HTERT RPE-1 (cell line): ENCODE data around the gene SDK2.

Experiments
- in situ Hi-C: fragments of 300-500 bp; cut with MboI; formaldehyde crosslinking; loops from 4 replicates; pipeline ENCODE4 v1.14.3; 2020; ENCODE audit warnings: low sequenced_read_pairs

The SDK2 gene

GRCh38 chr17:73635101-73635817 is 9.0 kb downstream of the SDK2 start:
- in situ Hi-C loops: no loop called here

DNA sequence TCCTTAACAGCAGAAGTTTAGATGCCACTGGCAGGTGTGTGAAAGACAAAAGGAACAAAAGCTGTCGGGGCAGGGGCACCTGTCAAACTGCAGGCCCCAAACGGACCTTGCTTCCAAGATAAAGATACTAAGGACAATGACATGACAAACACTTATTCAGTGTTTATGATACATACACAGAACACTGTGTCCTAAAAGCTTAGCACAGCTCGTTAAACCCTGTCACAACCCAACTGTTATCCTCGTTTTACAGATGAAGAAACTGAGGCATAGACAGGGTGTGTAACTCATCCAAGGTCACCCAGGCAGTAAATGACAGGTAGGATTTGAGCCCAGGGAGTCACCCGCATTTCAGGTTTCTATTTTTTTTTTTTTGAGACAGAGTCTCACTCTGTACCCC is 9.6 kb downstream of the SDK2 start:
- in situ Hi-C loops: no loop called here

- in situ Hi-C loops: no loop called here
Measured at GRCh38 chr17:73633736-73634135, 10.5 kb downstream of the SDK2 start.

DNA sequence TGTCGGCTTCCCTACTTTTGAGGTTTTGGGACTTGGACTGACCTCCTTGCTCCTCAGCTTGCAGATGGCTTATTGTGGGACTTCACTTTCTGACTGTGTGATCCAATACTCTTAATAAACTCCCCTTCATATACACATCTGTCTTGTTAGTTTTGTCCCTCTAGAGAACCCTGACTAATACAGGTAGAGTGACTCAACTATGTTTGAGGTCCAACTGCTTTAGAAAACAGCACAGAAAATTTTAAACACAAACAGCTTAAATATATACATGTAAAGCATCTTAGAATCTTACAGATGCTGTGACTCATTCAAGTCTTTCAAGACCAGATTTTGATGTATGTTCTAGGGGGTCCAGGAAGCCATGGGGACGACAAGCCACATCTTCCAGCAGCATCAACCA is 11.7 kb downstream of the SDK2 start:
- in situ Hi-C loops: no loop called here

- in situ Hi-C loops: no loop called here
Measured at GRCh38 chr17:73630965-73631595, 13.2 kb downstream of the SDK2 start.

DNA sequence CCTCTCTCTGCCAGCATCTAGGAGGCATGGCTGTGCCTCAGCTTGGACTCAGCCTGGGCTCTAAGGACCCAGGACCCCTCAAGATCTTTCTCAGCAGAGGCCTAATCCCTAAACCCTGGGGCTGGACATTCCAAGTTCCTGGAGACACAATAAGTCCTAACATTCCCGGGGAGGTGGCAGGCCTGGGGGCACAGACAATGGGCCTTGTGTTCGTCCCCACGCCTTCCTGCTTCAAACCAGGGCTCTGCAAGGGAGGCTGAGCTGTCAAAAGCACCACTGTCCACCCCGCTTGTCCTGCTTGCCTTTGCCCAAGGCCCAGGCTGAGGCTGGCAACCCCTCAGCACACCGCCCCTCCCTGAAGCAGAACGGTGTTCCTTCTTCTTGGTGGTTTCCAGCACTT is 13.7 kb downstream of the SDK2 start:
- in situ Hi-C loops: no loop called here

DNA sequence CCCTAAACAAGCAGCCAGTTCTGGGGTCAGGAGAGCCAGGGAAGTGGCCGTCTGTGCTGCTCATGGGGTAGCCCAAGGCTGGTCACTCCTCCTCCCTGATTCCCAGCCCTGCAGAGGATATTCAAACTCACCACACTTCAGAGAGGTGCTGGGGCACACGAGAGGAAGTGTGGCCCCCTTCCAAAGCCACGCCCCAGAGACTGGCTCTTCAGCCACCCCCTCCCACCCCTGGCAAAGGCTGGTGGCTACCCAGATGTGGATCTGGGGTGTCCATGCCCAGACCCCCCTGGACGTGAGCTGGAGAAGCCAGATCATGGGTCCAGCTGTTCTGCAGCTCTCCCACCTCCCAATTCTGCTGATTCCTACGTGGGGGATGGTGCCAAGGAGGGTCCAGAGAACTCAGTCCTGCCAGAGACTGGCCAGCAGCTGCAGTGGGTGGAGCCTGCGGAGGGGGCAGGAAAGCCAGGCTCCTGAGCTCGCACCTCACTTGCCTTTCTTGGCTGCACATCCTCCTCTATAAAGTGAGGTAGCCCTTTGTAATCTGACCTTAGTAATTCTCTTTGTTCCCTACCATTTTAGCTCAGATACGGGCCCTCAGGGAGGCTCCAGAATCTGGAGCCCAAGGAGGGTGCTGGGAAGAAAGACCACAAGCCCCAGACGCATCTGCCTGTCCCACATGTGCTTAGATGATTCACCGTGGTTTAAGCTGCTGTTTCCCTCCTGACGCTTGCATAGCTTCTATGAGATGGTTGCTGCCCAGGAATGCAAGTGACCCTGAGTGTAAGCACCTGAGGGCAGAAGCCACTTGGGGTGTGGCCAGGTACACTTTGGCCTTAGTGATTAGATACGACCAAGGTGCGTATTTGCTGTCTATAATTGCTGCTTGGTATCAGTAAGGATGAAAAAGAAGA is 15.3 kb downstream of the SDK2 start:
- in situ Hi-C loops: no loop called here

DNA sequence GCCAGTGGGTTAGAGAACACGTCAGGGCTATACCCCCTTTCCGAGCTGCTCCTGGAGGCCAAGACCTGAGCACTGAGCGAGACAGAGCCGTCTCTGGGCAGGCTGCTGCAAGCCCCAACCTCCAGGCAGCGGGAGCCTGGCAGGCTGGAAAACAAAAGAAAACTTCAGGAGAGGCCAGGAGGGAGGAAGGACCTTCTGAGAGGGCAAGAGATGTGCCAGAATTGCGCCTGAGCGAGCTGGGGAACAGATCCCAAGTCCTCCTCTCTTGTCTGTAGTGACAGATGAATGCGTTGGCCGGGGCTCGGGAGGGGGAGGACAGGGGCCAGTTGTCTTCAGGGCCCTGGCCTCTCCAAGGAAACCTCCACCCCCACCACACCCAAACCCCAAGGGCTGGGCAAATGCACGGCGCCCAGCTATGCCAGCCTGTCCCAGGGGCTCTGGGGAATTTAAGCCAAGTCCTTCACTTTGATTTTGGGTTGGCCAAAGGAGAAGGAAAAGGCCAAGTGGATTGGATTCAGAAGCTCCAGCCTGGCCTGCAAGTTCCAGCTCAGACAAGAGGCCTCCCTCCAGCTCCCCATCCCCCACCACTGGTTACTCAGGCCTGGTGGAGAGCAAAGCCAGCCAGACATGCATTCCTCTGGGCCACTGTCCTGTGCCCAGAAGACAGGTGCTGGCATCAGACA is 18.1 kb downstream of the SDK2 start:
- in situ Hi-C loops: no loop called here

DNA sequence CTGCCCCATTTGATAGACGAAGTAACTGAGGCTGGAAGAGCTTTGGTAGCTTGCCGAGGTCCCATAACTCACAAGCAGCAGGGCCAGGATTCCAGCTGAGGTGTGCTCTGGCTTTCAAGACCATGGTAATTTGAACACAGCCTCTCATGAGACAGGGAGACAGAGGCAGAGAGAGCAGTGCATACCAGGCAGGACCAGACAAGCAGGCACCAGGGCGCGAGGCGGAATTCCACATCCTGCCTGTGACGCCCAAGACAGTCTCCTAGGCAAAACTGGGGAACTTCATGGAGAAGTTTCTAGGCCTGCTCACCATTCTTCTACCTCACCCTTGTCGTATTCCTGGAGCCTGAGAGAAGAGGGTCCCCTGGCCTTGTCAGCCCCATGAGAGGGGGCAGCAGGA is 19.2 kb downstream of the SDK2 start:
- in situ Hi-C loops: no loop called here

DNA sequence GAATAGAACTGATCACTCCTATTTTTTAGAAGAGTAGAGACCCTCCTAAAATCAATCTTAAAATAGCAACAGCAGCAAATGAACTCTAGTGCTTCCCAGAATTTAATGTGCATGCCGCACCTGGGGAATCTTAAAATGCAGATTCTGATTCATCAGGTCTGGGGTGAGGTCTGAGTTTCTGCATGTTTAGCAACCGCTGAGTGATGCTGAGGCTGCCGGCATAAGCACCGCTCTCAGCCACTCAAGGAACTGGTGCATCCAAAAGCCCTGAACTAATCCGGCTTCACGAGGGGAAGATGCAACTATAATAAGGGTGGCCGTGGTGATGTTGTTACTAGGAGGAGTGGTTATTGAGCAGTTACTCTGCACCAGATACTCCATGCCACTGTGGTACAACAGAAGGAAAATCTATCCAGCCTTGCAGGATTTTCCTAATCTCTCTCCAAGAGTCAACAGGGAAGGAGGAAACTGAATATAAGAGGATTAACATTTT is 19.7 kb downstream of the SDK2 start:
- in situ Hi-C loops: no loop called here

DNA sequence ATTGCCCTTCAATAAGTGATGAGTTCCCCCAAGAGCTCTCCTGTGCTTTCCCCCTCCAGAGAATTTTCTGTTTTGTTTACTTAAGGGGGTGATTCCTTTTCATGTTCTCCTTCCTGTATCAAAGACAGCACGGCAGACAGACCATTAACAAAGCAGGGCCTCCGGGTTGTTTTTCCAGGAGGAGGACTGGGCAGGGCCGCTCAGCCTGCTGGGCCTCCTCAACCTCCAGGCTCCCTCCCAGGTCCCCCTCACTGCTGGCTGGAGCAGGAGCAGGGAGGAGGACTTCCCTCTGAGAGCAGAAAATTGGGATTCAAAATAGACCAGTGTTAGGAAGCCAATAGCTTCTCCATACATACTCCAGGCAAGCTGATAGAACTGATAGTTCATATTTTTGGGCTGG is 20.4 kb downstream of the SDK2 start:
- in situ Hi-C loops: no loop called here

GRCh38 chr17:73623247-73623646 is 21.0 kb downstream of the SDK2 start:
- in situ Hi-C loops: no loop called here

GRCh38 chr17:73622381-73622780 is 21.9 kb downstream of the SDK2 start:
- in situ Hi-C loops: no loop called here

GRCh38 chr17:73621685-73622084 is 22.6 kb downstream of the SDK2 start:
- in situ Hi-C loops: no loop called here

- in situ Hi-C loops: no loop called here
Measured at GRCh38 chr17:73620414-73620813, 23.8 kb downstream of the SDK2 start.

DNA sequence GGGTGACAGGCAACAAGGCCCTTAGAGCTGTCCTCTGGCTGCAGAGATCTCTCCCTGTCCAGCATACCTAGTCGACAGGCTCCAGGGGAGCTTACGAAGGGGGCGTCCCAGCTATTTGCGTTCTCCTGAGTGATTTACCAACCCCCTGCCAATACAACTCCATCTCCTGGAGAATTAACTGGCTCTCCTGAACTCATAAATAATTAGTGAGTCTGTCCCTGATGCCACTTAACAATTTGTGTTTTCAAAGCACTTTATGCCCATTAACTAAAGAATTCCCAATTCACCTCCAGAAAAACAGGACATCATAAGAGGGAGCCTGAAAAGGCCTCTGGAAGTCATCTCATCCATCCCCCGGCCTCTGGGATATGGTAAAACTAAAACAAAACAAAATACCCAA is 26.7 kb downstream of the SDK2 start:
- in situ Hi-C loops: no loop called here

GRCh38 chr17:73616873-73617404 is 27.3 kb downstream of the SDK2 start:
- in situ Hi-C loops: no loop called here

DNA sequence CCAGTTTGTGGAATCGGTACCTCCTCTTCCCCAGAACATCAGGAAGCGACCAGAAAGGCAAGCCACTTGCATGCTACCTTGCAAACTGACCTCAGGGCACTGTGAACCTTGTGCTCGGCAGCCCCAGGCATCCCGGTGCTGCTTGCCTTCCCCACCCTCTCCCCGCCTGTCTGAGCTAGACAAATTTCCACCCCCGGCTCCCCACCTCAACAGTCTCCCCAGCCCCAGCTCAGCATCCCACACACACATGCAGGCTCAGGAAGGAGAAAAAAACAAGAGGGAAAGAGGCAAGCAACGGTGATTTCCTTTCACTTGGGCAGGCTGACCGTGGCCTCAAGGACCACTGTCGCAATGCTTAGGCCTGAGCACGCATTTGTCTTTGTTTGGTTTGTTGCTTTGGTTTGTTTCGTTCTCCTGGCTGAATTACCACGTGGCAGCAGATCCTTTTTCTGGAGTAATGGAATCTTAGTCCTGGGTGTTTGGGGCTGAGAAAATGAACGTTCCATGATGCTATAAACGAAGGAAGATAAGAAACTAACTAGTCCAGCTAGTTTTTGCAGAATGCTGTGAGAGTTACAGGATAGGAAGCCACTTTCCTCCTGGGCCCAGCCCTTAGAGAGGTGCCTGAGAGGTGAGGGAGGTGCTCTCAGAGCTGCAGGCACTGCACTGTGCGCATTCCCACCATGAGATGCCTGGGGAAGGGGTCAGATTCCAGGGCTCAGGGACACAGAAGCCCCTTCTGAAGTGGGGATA is 27.9 kb downstream of the SDK2 start:
- in situ Hi-C loops: no loop called here

- in situ Hi-C loops: no loop called here
Measured at GRCh38 chr17:73614256-73614655, 30.0 kb downstream of the SDK2 start.
